Neural crest cell (in vitro differentiated cells): ENCODE results near the gene VASN. TPM values are rescaled to one million over a fixed set of nuclear protein-coding genes. Genes with fewer than 3 reads are reported as not detected.

Source experiments
- DNase-seq: peaks from one replicate; pipeline ENCODE4 v3.0.0; 2021; ENCODE audit warnings: low read depth, mixed read lengths, low spot score
- H3K27ac Mint-ChIP-seq: one replicate; pipeline ENCODE4 v1.8.0; 2021; ENCODE audit warnings: mild to moderate bottlenecking, mixed read lengths; ENCODE audit not compliant: unreplicated experiment
- H3K27me3 Mint-ChIP-seq: 2 replicates; pipeline ENCODE4 v1.8.0; 2021; ENCODE audit warnings: low read depth, mild to moderate bottlenecking, mixed read lengths
- H3K36me3 Mint-ChIP-seq: 2 replicates; pipeline ENCODE4 v1.8.0; 2021; ENCODE audit warnings: low read depth, mild to moderate bottlenecking, mixed read lengths
- H3K4me1 Mint-ChIP-seq: 2 replicates; pipeline ENCODE4 v1.8.0; 2021; ENCODE audit warnings: mixed read lengths
- H3K4me3 Mint-ChIP-seq: one replicate; pipeline ENCODE4 v1.8.0; 2021; ENCODE audit warnings: mild to moderate bottlenecking, mixed read lengths
- H3K9me3 Mint-ChIP-seq: 2 replicates; pipeline ENCODE4 v1.8.0; 2021; ENCODE audit warnings: mixed read lengths
- total RNA-seq: library from RNA; stranded (reverse); gene quantifications from 2 replicates; pipeline ENCODE4 v1.2.1, GENCODE V29; 2021
- TF ChIP-seq, protein P1 (sequence below): fragments of 200-600 bp; sonication (generic); conservative IDR thresholded peaks from 2 replicates; pipeline ENCODE4 v1.5.0; 2021; ENCODE audit warnings: antibody characterized with exemption, mild to moderate bottlenecking

VASN gene
- total RNA-seq, 1 donor from 2014 or later, result 1.2 TPM

- TF ChIP-seq, protein P1, sequence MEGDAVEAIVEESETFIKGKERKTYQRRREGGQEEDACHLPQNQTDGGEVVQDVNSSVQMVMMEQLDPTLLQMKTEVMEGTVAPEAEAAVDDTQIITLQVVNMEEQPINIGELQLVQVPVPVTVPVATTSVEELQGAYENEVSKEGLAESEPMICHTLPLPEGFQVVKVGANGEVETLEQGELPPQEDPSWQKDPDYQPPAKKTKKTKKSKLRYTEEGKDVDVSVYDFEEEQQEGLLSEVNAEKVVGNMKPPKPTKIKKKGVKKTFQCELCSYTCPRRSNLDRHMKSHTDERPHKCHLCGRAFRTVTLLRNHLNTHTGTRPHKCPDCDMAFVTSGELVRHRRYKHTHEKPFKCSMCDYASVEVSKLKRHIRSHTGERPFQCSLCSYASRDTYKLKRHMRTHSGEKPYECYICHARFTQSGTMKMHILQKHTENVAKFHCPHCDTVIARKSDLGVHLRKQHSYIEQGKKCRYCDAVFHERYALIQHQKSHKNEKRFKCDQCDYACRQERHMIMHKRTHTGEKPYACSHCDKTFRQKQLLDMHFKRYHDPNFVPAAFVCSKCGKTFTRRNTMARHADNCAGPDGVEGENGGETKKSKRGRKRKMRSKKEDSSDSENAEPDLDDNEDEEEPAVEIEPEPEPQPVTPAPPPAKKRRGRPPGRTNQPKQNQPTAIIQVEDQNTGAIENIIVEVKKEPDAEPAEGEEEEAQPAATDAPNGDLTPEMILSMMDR, result no peak
- Mint-ChIP-seq H3K27ac (no peak overlapping the region), H3K4me3 (no peak overlapping the region), H3K27me3 (no peaks in the 10 kb centered on the region), H3K36me3 (no peaks in the 10 kb centered on the region), H3K4me1 (peaks cover 5% of the 10 kb centered on the region), H3K9me3 (no peaks in the 10 kb centered on the region)
- no peak for DNase-seq
Measured at GRCh38 chr16:4365014-4365406, 6.6 kb upstream of the VASN start.

DNA sequence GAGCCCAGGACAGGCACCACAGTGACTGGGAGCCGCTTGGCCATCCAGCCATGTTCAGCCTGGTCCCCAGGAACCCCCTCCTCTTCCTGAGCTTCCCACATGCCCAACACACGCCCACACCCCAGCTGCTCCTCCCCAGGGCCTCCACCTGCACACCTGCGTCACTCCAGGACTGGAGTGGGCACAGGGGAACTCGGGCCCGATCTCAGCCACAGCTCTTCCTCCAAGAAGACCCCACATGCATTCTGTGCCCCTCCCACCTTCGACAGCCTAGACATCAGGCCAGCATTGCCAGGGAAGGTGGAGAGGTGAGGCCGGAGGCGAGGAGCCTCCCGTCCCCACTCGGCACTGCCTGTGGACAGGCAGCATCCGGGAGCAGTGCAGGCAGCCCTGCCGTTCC is 6.0 kb upstream of the VASN start:
- no peak overlapping the region for H3K4me3 Mint-ChIP-seq
- H3K27ac Mint-ChIP-seq, result no peak overlapping the region
- H3K4me1 Mint-ChIP-seq, result peaks cover 5% of the 10 kb centered on the region
- H3K9me3 Mint-ChIP-seq, result no peaks in the 10 kb centered on the region
- TF ChIP-seq, protein P1, result no peak
- no peaks in the 10 kb centered on the region for H3K36me3 Mint-ChIP-seq
- no peaks in the 10 kb centered on the region for H3K27me3 Mint-ChIP-seq
- DNase-seq, result no peak

- H3K4me1 Mint-ChIP-seq, result peaks cover 5% of the 10 kb centered on the region
- H3K27ac Mint-ChIP-seq, result no peak overlapping the region
- no peak overlapping the region for H3K4me3 Mint-ChIP-seq
- TF ChIP-seq, protein P1, result no peak
- H3K36me3 Mint-ChIP-seq, result no peaks in the 10 kb centered on the region
- no peaks in the 10 kb centered on the region for H3K9me3 Mint-ChIP-seq
- H3K27me3 Mint-ChIP-seq, result no peaks in the 10 kb centered on the region
- no peak for DNase-seq
Measured at GRCh38 chr16:4366016-4366415, 5.6 kb upstream of the VASN start.

- TF ChIP-seq, protein P1, result no peak
- H3K27me3 Mint-ChIP-seq, result peaks cover 4% of the 10 kb centered on the region
- peak overlapping the region; percentile 67 for H3K27ac Mint-ChIP-seq
- H3K9me3 Mint-ChIP-seq, result no peaks in the 10 kb centered on the region
- peaks cover 5% of the 10 kb centered on the region for H3K4me1 Mint-ChIP-seq
- H3K36me3 Mint-ChIP-seq, result no peaks in the 10 kb centered on the region
- H3K4me3 Mint-ChIP-seq, result no peak overlapping the region
- DNase-seq, result no peak
Measured at GRCh38 chr16:4367393-4367856, 4.2 kb upstream of the VASN start.

DNA sequence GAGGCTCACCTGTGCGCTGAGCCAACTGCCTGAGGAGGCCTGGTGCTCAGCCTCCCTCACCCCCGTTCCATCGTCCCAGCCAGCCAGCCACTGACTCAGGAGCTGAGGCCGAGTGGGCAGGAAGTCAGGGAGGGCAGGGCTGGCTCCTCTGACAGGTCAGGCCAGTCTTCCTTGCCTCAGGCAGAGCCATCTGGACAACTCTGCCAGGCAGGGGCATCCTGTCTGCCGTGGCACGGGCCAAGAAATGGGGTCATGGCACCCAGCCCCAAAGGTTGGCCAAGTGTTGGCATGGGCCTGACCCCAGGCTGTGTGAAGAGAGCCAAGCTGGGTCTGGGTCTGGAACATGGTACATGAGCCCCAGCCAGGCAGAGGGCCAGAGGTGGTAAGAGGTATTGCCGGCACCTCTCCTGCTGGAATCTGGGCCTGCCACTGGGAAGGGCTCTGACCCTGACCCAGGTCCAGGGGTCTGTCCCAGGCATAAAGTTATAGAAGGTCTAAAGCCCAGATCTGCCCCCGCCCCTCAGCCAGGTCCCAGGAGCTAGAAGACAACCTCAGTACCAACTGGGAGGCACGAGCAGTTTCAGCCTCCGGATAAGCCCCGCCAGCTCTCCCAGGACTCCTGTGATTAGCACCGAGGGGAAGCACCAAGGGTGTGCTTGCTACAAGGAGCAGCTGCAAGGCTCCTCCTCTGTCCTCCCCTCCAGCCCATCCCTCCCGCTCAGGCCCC is 2.5 kb upstream of the VASN start:
- Mint-ChIP-seq H3K9me3 (no peaks in the 10 kb centered on the region), H3K27me3 (peaks cover 7% of the 10 kb centered on the region), H3K4me1 (peaks cover 5% of the 10 kb centered on the region), H3K27ac (no peak overlapping the region), H3K4me3 (peak overlapping the region; percentile 47), H3K36me3 (no peaks in the 10 kb centered on the region)
- TF ChIP-seq, protein P1, result no peak
- DNase-seq, result no peak
